Glutamatergic neuron (in vitro differentiated cells): ENCODE measurements around the gene AKR7A3. TPM values are rescaled to one million over a fixed set of nuclear protein-coding genes. Genes with fewer than 3 reads are reported as not detected.

ENCODE experiments used
- DNase-seq: peaks from one replicate; pipeline ENCODE4 v3.0.0; 2022
- H3K27ac Mint-ChIP-seq: one replicate; pipeline ENCODE4 v1.8.0; 2020; ENCODE audit warnings: mild to moderate bottlenecking, mixed read lengths, inconsistent platforms; ENCODE audit not compliant: unreplicated experiment
- H3K27me3 Mint-ChIP-seq: one replicate; pipeline ENCODE4 v1.8.0; 2020; ENCODE audit warnings: mild to moderate bottlenecking, moderate library complexity, mixed read lengths, inconsistent platforms; ENCODE audit not compliant: unreplicated experiment
- H3K36me3 Mint-ChIP-seq: one replicate; pipeline ENCODE4 v1.8.0; 2020; ENCODE audit warnings: mild to moderate bottlenecking, mixed read lengths, inconsistent platforms; ENCODE audit not compliant: unreplicated experiment
- H3K4me1 Mint-ChIP-seq: one replicate; pipeline ENCODE4 v1.8.0; 2020; ENCODE audit warnings: mild to moderate bottlenecking, low read depth, mixed read lengths, inconsistent platforms; ENCODE audit not compliant: unreplicated experiment
- H3K4me3 Mint-ChIP-seq: one replicate; pipeline ENCODE4 v1.8.0; 2020; ENCODE audit warnings: mild to moderate bottlenecking, mixed read lengths, inconsistent platforms; ENCODE audit not compliant: unreplicated experiment
- H3K9me3 Mint-ChIP-seq: one replicate; pipeline ENCODE4 v1.8.0; 2020; ENCODE audit warnings: mild to moderate bottlenecking, moderate library complexity, mixed read lengths, inconsistent platforms; ENCODE audit not compliant: unreplicated experiment
- total RNA-seq: library from RNA; stranded (reverse); fragmentation: NEBNext Ultra II Directional; extraction: Animal tissue kit (Norgen Biotek cat#: 25700); gene quantifications from one replicate; pipeline ENCODE4 v1.2.1, GENCODE V29; 2021; ENCODE audit not compliant: unreplicated experiment
- TF ChIP-seq, protein P1 (sequence below): fragments of 200-600 bp; sonication (generic); IDR thresholded peaks from one replicate; pipeline ENCODE4 v1.5.0; 2021; ENCODE audit not compliant: partially characterized antibody, unreplicated experiment

AKR7A3 gene
- total RNA-seq, 1 donor from 2014 or later, result 1.9 TPM

DNA sequence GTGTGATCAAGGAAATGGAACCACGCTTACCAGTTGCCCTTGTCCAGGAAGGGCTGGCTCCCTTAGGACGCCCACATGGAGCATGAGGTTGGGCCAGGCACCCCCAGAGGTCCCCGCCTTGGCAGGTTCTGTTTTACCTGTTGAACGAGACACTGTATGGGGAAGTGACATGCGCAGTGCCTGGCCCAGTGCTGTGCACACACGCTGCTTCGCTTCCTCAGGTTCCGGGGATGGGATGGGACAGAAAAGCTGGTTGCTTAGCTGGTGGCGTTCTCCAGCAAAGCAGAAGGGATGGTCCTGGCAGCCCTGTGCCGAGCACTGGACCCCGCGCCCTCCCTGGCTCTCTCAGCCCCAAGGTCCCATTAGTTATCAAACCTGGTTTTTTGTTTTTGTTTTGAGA, 44.3 kb upstream of the AKR7A3 start:
- Mint-ChIP-seq H3K4me1 (peaks cover 8% of the 10 kb centered on the region), H3K27ac (no peak overlapping the region), H3K9me3 (peaks cover 17% of the 10 kb centered on the region), H3K27me3 (peaks cover 6% of the 10 kb centered on the region), H3K4me3 (no peak overlapping the region), H3K36me3 (peaks cover 4% of the 10 kb centered on the region)
- DNase-seq, result no peak
- TF ChIP-seq, protein P1, sequence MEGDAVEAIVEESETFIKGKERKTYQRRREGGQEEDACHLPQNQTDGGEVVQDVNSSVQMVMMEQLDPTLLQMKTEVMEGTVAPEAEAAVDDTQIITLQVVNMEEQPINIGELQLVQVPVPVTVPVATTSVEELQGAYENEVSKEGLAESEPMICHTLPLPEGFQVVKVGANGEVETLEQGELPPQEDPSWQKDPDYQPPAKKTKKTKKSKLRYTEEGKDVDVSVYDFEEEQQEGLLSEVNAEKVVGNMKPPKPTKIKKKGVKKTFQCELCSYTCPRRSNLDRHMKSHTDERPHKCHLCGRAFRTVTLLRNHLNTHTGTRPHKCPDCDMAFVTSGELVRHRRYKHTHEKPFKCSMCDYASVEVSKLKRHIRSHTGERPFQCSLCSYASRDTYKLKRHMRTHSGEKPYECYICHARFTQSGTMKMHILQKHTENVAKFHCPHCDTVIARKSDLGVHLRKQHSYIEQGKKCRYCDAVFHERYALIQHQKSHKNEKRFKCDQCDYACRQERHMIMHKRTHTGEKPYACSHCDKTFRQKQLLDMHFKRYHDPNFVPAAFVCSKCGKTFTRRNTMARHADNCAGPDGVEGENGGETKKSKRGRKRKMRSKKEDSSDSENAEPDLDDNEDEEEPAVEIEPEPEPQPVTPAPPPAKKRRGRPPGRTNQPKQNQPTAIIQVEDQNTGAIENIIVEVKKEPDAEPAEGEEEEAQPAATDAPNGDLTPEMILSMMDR, result no peak

DNA sequence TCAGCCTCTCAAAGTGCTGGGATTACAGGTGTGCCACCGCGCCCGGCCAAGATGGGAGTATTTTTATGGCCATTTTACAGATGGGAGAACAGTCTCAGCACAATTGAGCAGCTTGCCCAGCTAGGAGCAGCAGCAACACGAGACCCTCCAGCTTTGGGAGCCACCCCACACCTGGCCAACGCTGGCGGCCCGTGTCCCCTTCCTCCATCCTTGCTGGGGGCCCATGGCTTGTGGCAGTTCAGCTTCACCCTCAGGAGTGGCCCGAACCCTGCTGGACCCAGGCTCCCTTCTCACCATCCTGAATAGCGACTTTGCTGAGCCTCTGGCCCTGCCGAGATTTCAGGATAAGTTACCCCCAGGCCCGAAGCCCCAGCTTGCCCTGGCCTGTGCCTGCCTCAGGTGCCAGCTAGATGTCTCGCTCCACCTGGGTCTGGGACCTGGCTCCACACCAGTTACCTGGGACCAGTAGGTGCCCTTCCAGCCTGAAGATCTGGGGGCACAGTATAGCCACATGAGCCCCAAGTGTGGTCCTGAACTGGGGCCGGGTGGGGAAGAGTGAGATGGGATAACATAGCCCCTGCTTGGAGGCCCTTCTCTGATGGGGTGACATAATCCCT, 42.8 kb upstream of the AKR7A3 start:
- no peak overlapping the region for H3K27ac Mint-ChIP-seq
- H3K4me3 Mint-ChIP-seq, result no peak overlapping the region
- TF ChIP-seq, protein P1, result no peak
- H3K36me3 Mint-ChIP-seq, result peaks cover 4% of the 10 kb centered on the region
- peaks cover 14% of the 10 kb centered on the region for H3K9me3 Mint-ChIP-seq
- H3K4me1 Mint-ChIP-seq, result peaks cover 12% of the 10 kb centered on the region
- no peak for DNase-seq
- H3K27me3 Mint-ChIP-seq, result peaks cover 3% of the 10 kb centered on the region

DNA sequence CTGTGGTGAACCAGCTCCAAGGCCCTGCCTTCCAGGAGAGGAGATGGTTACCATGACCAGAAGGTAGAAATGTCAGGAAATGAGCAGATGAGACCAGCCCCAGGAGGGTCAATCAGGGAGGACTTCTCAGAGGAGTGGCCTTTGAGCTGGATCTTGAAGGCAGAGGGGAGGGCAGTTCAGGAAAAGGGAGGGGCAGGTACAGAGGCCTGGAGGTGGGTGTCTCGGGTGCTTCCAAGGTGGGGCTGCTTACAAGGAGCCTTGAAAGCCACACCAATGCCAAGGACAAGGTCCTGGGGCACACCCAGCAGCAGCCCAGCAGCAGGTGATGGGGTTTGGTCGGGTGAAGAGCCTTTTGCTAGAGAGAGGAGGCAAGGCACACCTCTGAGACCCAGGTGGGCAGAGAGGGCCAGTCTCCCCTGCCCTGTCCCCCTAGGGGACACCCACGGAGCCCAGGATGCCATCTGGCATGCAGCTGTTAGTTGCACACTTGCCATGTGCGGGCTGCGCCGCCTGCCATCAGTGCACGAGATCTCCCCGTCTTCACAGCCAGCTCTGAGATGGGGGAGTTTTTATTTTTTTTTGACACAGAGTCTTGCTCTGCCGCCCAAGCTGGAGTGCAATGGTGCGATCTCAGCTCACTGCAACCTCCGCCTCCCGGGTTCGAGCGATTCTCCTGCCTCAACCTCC, 42.0 kb upstream of the AKR7A3 start:
- Mint-ChIP-seq H3K27me3 (peaks cover 3% of the 10 kb centered on the region), H3K4me3 (no peak overlapping the region), H3K27ac (no peak overlapping the region), H3K36me3 (peaks cover 4% of the 10 kb centered on the region), H3K4me1 (peaks cover 12% of the 10 kb centered on the region), H3K9me3 (peaks cover 11% of the 10 kb centered on the region)
- no peak for DNase-seq
- TF ChIP-seq, protein P1, result no peak

DNA sequence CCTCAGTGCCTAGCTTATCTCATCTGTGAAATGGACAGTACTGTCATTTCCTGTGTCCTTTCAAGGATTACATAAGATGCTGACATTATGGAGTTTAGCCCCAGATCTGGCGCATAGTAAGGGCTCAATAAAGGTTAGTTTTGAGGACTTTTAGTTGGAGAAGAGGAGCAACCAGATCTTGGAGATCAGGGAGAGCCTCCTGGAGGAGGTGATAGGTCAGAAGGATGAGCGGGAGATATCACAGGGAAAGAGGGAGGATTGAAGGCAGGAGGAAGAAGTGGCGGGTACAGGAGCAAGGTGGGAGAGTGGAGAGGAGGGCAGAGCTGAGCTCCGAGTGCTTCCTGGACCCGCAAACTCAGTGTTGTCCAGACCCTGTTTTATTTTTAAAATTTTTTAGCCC, 41.0 kb upstream of the AKR7A3 start:
- H3K4me3 Mint-ChIP-seq, result peak overlapping the region; percentile 56
- H3K9me3 Mint-ChIP-seq, result peaks cover 8% of the 10 kb centered on the region
- DNase-seq, result no peak
- peaks cover 3% of the 10 kb centered on the region for H3K27me3 Mint-ChIP-seq
- H3K36me3 Mint-ChIP-seq, result peaks cover 4% of the 10 kb centered on the region
- peak overlapping the region; percentile 43 for H3K27ac Mint-ChIP-seq
- TF ChIP-seq, protein P1, result no peak
- peaks cover 12% of the 10 kb centered on the region for H3K4me1 Mint-ChIP-seq

DNA sequence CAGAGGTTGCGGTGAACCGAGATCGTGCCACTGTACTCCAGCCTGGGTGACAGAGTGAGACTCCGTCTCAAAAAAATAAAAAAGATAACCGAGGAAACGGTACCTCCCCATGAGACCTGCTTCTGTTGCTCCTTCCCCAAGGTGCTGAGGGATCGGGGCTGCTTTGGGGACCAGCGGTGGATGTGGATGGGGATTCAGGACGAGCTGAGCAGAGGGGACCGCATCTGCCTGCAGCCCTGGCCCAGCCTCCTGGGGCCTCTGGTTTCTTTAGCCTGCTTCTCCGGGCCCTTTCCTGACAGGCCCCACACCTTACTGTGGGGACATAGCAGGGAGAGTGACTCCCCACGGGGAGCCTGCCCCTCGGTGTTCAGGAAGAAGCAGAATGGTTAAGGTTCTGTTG, 40.6 kb upstream of the AKR7A3 start:
- Mint-ChIP-seq H3K4me3 (no peak overlapping the region), H3K27me3 (peaks cover 3% of the 10 kb centered on the region), H3K36me3 (peaks cover 4% of the 10 kb centered on the region), H3K4me1 (peaks cover 12% of the 10 kb centered on the region), H3K27ac (no peak overlapping the region), H3K9me3 (peaks cover 8% of the 10 kb centered on the region)
- TF ChIP-seq, protein P1, result no peak
- DNase-seq, result no peak
